HG02973 (cell line): ENCODE data around the gene TPSD1.

Experiments
- ATAC-seq: cut with Tn5 transposase; IDR thresholded peaks from one replicate; pipeline ENCODE4 v1.9.1; 2021; ENCODE audit warnings: moderate library complexity; ENCODE audit not compliant: unreplicated experiment

Gene TPSD1

GRCh38 chr16:1297018-1297696 is 41.3 kb downstream of the TPSD1 start:
- no peak for ATAC-seq

- no peak for ATAC-seq
Observed at GRCh38 chr16:1298406-1298805, 42.5 kb downstream of the TPSD1 start.

GRCh38 chr16:1299012-1299867 is 43.4 kb downstream of the TPSD1 start:
- ATAC-seq = no peak

- no peak for ATAC-seq
Observed at GRCh38 chr16:1299868-1300203, 44.0 kb downstream of the TPSD1 start.

- ATAC-seq = no peak
Observed at GRCh38 chr16:1300664-1301476, 45.0 kb downstream of the TPSD1 start.

GRCh38 chr16:1301562-1301961 is 45.7 kb downstream of the TPSD1 start:
- no peak for ATAC-seq

- no peak for ATAC-seq
Observed at GRCh38 chr16:1305823-1306222, 50.0 kb downstream of the TPSD1 start.

GRCh38 chr16:1306334-1306733 is 50.5 kb downstream of the TPSD1 start:
- ATAC-seq = no peak

GRCh38 chr16:1308036-1308976 is 52.4 kb downstream of the TPSD1 start:
- ATAC-seq = peak; percentile 12
